Heart left ventricle (tissue), 16 donors: Measurements from ENCODE around the gene KIF3C. TPM values are rescaled to one million over a fixed set of nuclear protein-coding genes. Genes with fewer than 3 reads are reported as not detected.

Source experiments
- ATAC-seq, 4 donors: fragments of 200-7000 bp; cut with Tn5 transposase; one replicate each; pipeline ENCODE4 v1.9.1; 2020 to 2022; ENCODE audit warnings: moderate library complexity in 4 of 4, mild to moderate bottlenecking in 3 of 4, moderate number of reproducible peaks in 1 of 4
- DNase-seq, 5 donors: peaks; one replicate each; pipeline ENCODE4 v3.0.0-alpha.2; 2020
- H3K27ac ChIP-seq, 12 donors: fragments of 200-600 bp; sonication (generic) in 4 of 12; one replicate each; pipeline versions ENCODE4 v1.5.0 to v1.8.0; 2016 to 2022; ENCODE audit warnings: mild to moderate bottlenecking in 2 of 12
- H3K27me3 ChIP-seq, 9 donors: fragments of 200-600 bp; sonication (generic) in 2 of 9; one replicate each; pipeline versions ENCODE4 v1.5.1 to v1.8.0; 2016 to 2022; ENCODE audit warnings: mild to moderate bottlenecking in 3 of 9
- H3K36me3 ChIP-seq, 9 donors: fragments of 200-600 bp; sonication (generic) in 2 of 9; one replicate each; pipeline versions ENCODE4 v1.5.0 to v1.8.0; 2018 to 2022; ENCODE audit warnings: mild to moderate bottlenecking in 2 of 9
- H3K4me1 ChIP-seq, 12 donors: fragments of 200-600 bp; sonication (generic) in 4 of 12; one replicate each; pipeline versions ENCODE4 v1.5.0 to v1.8.0; 2016 to 2022; ENCODE audit warnings: mild to moderate bottlenecking in 3 of 12
- H3K4me3 ChIP-seq, 12 donors: fragments of 200-600 bp; sonication (generic) in 4 of 12; one replicate each; pipeline versions ENCODE4 v1.5.0 to v1.8.0; 2017 to 2022; ENCODE audit warnings: mild to moderate bottlenecking in 9 of 12, moderate library complexity in 4 of 12
- H3K9me3 ChIP-seq, 12 donors: fragments of 200-600 bp; sonication (generic) in 4 of 12; one replicate each; pipeline versions ENCODE4 v1.5.0 to v1.8.0; 2016 to 2022; ENCODE audit warnings: mild to moderate bottlenecking in 1 of 12
- POLR2A ChIP-seq, 2 donors: fragments of 450-650 bp; IDR thresholded peaks; one replicate each; pipeline ENCODE4 v1.6.1; 2017; ENCODE audit warnings: antibody characterized with exemption in 2 of 2, mild to moderate bottlenecking in 2 of 2, moderate library complexity in 2 of 2
- WGBS, 4 donors: extraction: QIAGEN DNeasy Blood & Tissue Kit in 2 of 4; methylation state at CpG; one replicate each; pipeline versions ENCODE4 v1.1.5 to v1.1.7; 2013 to 2018; 5-methylcytosine and 5-hydroxymethylcytosine counted together
- intact Hi-C, 10 donors: fragments of 100-400 bp; cut with DNase I; formaldehyde crosslinking; loops; one replicate each; pipeline versions ENCODE4 v1.11.1 to v1.14.2; 2022
- polyA plus RNA-seq, 2 donors: library from polyadenylated mRNA; stranded (reverse); fragments of 200-250 nt; gene quantifications; one replicate each; pipeline ENCODE4 v1.2.3, GENCODE V29; 2013
- total RNA-seq, 9 donors: library from RNA; depleted of rRNA in 2 of 9; stranded (reverse); fragments of >200 nt in 2 of 9; fragmentation: NEBNext Ultra II Directional in 3 of 9; extraction: Animal tissue kit (Norgen Biotek cat#: 25700) in 3 of 9; gene quantifications; one replicate each; pipeline versions ENCODE4 v1.1.0 to v1.2.4, GENCODE V29; 2016 to 2023
- TF ChIP-seq, protein P1 (sequence below), 12 donors: fragments of 200-600 bp; sonication (generic) in 4 of 12; IDR thresholded peaks; one replicate each; pipeline versions ENCODE4 v1.5.0 to v1.8.0; 2018 to 2022; ENCODE audit warnings: antibody characterized with exemption in 12 of 12, mild to moderate bottlenecking in 5 of 12
- donor health status: ischemic (EF 13 %, LVEDD 7.1; RV severe dilation, severe dysfunction).
- donor health status: healthy with polysubstance abuse.
- donor health status: DM: no; HTN: yes; CAD: no.
- donor health status: DM: no; HTN: no; CAD: no.
- donor health status: ischemic (EF 25% LVEDD 6.9; RV normal size, moderate dysfunction).
- donor health status: ischemic (EF 25% LVEDD 5.7; RV mildly dilated, moderate dysfunction).
- donor health status: healthy.
- donor health status: DM: yes; HTN: yes; CAD: no.
- donor health status: ischemic (EF 35%, LVEDD 5.7; RV mildly dilated, moderate dysfunction).
- donor health status: nonischemic (EF 11% LVEDD 7.7; RV severe dilation, severe dysfunction).
- donor health status: DM: yes; HTN: yes; CAD: no.
- donor health status: PGD.
- donor health status: ischemic (EF 29% LVEDD 5.4; RV normal size, mild dysfunction).
- donor health status: nonischemic (EF 23%, LVEDD 6.1; RV moderate dilation, normal function).

KIF3C gene
- total and polyA plus RNA-seq, 11 donors = 0.93 to 8.9 (median 2.3) TPM

GRCh38 chr2:26016012-26016705 lies 33.9 kb upstream of the KIF3C start:
- Histone ChIP-seq H3K4me3 (no peak overlapping the region), H3K4me1 (peaks cover 0 to 36% (median 10%) of the 10 kb centered on the region in 12 donors), H3K36me3 (no peaks in the 10 kb centered on the region), H3K27ac (peak overlapping the region in 1 of 12 donors; percentile 63), H3K9me3 (no peaks in the 10 kb centered on the region), H3K27me3 (no peaks in the 10 kb centered on the region)
- DNase-seq = no peak
- no peak for TF ChIP-seq POLR2A (IDR thresholded peaks at IDR 0.05)
- TF ChIP-seq, protein P1, sequence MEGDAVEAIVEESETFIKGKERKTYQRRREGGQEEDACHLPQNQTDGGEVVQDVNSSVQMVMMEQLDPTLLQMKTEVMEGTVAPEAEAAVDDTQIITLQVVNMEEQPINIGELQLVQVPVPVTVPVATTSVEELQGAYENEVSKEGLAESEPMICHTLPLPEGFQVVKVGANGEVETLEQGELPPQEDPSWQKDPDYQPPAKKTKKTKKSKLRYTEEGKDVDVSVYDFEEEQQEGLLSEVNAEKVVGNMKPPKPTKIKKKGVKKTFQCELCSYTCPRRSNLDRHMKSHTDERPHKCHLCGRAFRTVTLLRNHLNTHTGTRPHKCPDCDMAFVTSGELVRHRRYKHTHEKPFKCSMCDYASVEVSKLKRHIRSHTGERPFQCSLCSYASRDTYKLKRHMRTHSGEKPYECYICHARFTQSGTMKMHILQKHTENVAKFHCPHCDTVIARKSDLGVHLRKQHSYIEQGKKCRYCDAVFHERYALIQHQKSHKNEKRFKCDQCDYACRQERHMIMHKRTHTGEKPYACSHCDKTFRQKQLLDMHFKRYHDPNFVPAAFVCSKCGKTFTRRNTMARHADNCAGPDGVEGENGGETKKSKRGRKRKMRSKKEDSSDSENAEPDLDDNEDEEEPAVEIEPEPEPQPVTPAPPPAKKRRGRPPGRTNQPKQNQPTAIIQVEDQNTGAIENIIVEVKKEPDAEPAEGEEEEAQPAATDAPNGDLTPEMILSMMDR (IDR thresholded peaks at IDR 0.05) = no peak
- 91 to 94% (median 92%) methylated on average over 13 of the region's 13 CpGs for WGBS, 4 donors
- intact Hi-C loops = no loop called here
- no peak for ATAC-seq

- Histone ChIP-seq H3K27me3 (peaks cover 0 to 3% (median 0%) of the 10 kb centered on the region in 9 donors), H3K9me3 (peaks cover 0 to 6% (median 0%) of the 10 kb centered on the region in 12 donors), H3K4me3 (no peak overlapping the region), H3K36me3 (no peaks in the 10 kb centered on the region), H3K4me1 (peaks cover 0 to 47% (median 10%) of the 10 kb centered on the region in 12 donors), H3K27ac (no peak overlapping the region)
- DNase-seq (no peak), ATAC-seq (no peak)
- 94 to 95% (median 94%) methylated on average over 1 of the region's 1 CpG for WGBS, 4 donors
- intact Hi-C loops = no loop called here
- TF ChIP-seq POLR2A (IDR thresholded peaks at IDR 0.05) = no peak
- TF ChIP-seq, protein P1 (IDR thresholded peaks at IDR 0.05) = no peak
Observed at GRCh38 chr2:26013668-26014067, 31.4 kb upstream of the KIF3C start.

DNA sequence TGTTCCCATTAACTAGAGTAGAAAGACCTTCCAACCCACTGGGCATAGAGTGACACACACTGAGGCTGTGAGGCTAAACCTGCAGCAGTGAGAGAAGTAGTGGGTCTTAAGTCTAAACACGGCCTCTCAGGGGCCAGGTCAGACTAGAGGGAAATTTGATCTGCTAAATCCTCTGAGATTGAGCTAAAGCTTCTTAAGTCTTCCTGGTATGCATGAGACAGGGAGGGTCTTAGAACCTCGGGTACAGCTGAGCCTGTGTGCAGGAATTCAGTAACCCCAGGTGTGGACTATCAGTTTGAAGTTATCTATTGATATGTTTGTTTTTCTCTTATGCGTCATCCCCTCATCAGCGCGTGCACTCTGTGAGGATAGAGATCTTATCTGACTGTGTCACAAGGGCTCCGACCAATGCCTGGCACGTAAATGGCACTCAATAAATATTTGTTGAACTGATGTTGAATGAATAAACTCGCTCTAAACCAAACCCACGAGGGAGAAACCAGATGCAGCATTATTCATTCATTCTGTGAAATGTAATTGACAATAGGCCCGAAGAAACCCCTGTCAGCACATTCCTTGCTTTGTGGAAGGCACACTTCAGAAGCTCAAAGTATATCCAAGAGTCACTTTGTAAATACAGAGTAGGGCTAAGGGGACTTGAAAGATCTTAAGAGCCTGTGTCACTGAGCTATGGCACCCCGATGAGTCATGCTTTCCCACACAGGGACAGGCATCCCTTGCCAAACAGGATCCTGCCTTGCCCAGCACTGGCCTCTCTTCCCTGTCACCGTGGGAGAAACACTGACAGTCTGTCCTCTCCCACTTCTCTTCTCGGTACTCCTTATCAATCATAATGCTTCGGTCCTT lies 29.9 kb upstream of the KIF3C start:
- Histone ChIP-seq H3K36me3 (no peaks in the 10 kb centered on the region), H3K4me3 (no peak overlapping the region), H3K27me3 (peaks cover 0 to 3% (median 0%) of the 10 kb centered on the region in 9 donors), H3K9me3 (peaks cover 0 to 6% (median 0%) of the 10 kb centered on the region in 12 donors), H3K27ac (peak overlapping the region in 1 of 12 donors; percentile 14), H3K4me1 (peaks cover 0 to 44% (median 0%) of the 10 kb centered on the region in 12 donors)
- peak; percentile 88 to 96 (median 91) for ATAC-seq
- TF ChIP-seq, protein P1 (IDR thresholded peaks at IDR 0.05) = no peak
- no peak for TF ChIP-seq POLR2A (IDR thresholded peaks at IDR 0.05)
- intact Hi-C loops = no loop called here
- peak; percentile 39 to 84 (median 70) for DNase-seq
- WGBS, 4 donors = 36 to 48% (median 40%) methylated on average over 14 of the region's 14 CpGs

DNA sequence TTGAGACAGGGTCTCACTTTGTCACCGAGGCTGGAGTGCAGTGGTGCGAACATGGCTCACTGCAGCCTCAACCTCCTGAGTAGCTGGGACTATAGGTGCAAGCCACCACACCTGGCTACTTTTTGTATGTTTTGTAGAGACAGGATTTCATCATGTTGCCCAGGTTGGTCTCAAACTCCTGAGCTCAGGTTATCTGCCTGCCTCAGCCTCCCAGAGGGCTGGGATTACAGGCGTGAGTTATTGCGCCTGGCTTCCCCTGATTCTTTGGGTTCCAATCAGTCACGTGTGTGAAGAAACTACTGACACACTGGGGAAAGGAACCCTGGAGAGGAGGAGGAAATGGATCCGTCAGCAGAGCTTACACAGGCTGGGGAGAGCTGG lies 29.3 kb upstream of the KIF3C start:
- H3K27me3 ChIP-seq = peaks cover 0 to 3% (median 0%) of the 10 kb centered on the region in 9 donors
- 69 to 77% (median 71%) methylated on average over 6 of the region's 6 CpGs for WGBS, 4 donors
- DNase-seq = no peak
- ATAC-seq = no peak
- H3K9me3 ChIP-seq = peaks cover 0 to 6% (median 0%) of the 10 kb centered on the region in 12 donors
- no peak overlapping the region for H3K4me3 ChIP-seq
- no peak for TF ChIP-seq POLR2A (IDR thresholded peaks at IDR 0.05)
- TF ChIP-seq, protein P1 (IDR thresholded peaks at IDR 0.05) = no peak
- no peaks in the 10 kb centered on the region for H3K36me3 ChIP-seq
- H3K27ac ChIP-seq = peak overlapping the region in 1 of 12 donors; percentile 14
- H3K4me1 ChIP-seq = peaks cover 0 to 38% (median 0%) of the 10 kb centered on the region in 12 donors
- intact Hi-C loops = no loop called here
